ENCODE data around the gene CMKLR1. TPM values are rescaled to one million over a fixed set of nuclear protein-coding genes. Genes with fewer than 3 reads are reported as not detected.

The CMKLR1 gene
- polyA plus RNA-seq, 1 of the 3 experiments (the other 2 are of a cell fraction): 0.15 TPM

GRCh38 chr12:108378926-108379325 is 39.8 kb upstream of the CMKLR1 start:
- Histone ChIP-seq H3K9ac (no peak overlapping the region), H3F3A (replicated peaks; ENCODE audit: insufficient read depth) (no peaks in the 10 kb centered on the region), H3K4me3 (ENCODE audit: low read depth in 2 of 2, low read length in 1 of 2) (no peak overlapping the region), H4K20me1 (ENCODE audit: insufficient read depth) (no peaks in the 10 kb centered on the region), H2AFZ (ENCODE audit: low read depth) (no peak overlapping the region), H3K79me2 (ENCODE audit: insufficient read depth) (no peaks in the 10 kb centered on the region), H3K9me2 (no peaks in the 10 kb centered on the region), H3K4me2 (no peak overlapping the region), H3K27ac (ENCODE audit: low read depth in 2 of 2, low read length in 1 of 2) (no peak overlapping the region), H3K4me1 (ENCODE audit: control insufficient read depth in 1 of 2, insufficient read depth in 2 of 2, low read depth in 1 of 2, low read length in 1 of 2) (peaks cover 0 to 18% of the 10 kb centered on the region in 2 experiments; a peak in 2 of 4 replicates), H3K9me3 (no peaks in the 10 kb centered on the region), H3K36me3 (replicated peaks in 1 of 2; ENCODE audit: control insufficient read depth in 1 of 2, insufficient read depth in 2 of 2, low read length in 1 of 2) (no peaks in the 10 kb centered on the region), H3K27me3 (ENCODE audit: insufficient read depth) (no peaks in the 10 kb centered on the region)
- TF ChIP-seq ELF1 (IDR thresholded peaks at IDR 0.05) (no peak), FOXM1 (IDR thresholded peaks at IDR 0.05; ENCODE audit: low read depth) (no peak), MXI1 (IDR thresholded peaks at IDR 0.05; ENCODE audit: low read depth, low read length) (no peak)
- TF ChIP-seq, protein P1, sequence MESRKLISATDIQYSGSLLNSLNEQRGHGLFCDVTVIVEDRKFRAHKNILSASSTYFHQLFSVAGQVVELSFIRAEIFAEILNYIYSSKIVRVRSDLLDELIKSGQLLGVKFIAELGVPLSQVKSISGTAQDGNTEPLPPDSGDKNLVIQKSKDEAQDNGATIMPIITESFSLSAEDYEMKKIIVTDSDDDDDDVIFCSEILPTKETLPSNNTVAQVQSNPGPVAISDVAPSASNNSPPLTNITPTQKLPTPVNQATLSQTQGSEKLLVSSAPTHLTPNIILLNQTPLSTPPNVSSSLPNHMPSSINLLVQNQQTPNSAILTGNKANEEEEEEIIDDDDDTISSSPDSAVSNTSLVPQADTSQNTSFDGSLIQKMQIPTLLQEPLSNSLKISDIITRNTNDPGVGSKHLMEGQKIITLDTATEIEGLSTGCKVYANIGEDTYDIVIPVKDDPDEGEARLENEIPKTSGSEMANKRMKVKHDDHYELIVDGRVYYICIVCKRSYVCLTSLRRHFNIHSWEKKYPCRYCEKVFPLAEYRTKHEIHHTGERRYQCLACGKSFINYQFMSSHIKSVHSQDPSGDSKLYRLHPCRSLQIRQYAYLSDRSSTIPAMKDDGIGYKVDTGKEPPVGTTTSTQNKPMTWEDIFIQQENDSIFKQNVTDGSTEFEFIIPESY (IDR thresholded peaks at IDR 0.05; ENCODE audit: borderline replicate concordance, low read depth): no peak
- TF ChIP-seq, protein P2, sequence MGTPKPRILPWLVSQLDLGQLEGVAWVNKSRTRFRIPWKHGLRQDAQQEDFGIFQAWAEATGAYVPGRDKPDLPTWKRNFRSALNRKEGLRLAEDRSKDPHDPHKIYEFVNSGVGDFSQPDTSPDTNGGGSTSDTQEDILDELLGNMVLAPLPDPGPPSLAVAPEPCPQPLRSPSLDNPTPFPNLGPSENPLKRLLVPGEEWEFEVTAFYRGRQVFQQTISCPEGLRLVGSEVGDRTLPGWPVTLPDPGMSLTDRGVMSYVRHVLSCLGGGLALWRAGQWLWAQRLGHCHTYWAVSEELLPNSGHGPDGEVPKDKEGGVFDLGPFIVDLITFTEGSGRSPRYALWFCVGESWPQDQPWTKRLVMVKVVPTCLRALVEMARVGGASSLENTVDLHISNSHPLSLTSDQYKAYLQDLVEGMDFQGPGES (IDR thresholded peaks at IDR 0.05; ENCODE audit: low read depth, low read length): no peak
- 65% methylated on average over 3 of the region's 3 CpGs for WGBS (ENCODE audit: low lambda C conversion rate)
- ChIA-PET POLR2A (interaction anchor here (0.6 kb wide), 1 partner anchor 69 kb away, joined by 3 read pairs; no protein-coding TSS in a partner anchor), CTCF (no interaction called here)
- no peak for DNase-seq

DNA sequence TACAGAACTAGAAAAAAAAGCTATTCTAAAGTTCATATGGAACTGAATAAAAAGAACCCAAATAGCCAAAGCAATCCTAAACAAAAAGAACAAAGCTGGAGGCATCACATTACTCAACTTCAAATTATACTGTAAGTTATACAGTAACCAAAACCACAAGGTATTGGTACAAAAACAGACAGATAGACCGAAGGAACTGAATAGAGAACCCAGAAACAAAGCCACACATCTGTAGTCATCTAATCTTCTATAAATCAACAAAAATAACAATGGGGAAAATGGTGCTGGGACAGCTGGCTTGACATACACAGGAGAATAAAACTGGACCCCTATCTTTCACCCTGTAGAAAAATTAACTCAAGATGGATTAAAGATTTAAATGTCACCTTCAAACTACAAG is 38.1 kb upstream of the CMKLR1 start:
- no peaks in the 10 kb centered on the region for H3K27me3 ChIP-seq (ENCODE audit: insufficient read depth)
- no peak overlapping the region for H3K4me3 ChIP-seq (ENCODE audit: low read depth in 2 of 2, low read length in 1 of 2)
- no peak overlapping the region for H3K9ac ChIP-seq
- no peaks in the 10 kb centered on the region for H3K9me2 ChIP-seq
- no peaks in the 10 kb centered on the region for H3F3A ChIP-seq (replicated peaks; ENCODE audit: insufficient read depth)
- 0% methylated on average over 1 of the region's 1 CpG for WGBS (ENCODE audit: low lambda C conversion rate)
- POLR2A ChIA-PET: no interaction called here
- no peak overlapping the region for H2AFZ ChIP-seq (ENCODE audit: low read depth)
- H3K9me3 ChIP-seq: no peaks in the 10 kb centered on the region
- no peaks in the 10 kb centered on the region for H3K79me2 ChIP-seq (ENCODE audit: insufficient read depth)
- CTCF ChIA-PET: no interaction called here
- H3K4me1 ChIP-seq (ENCODE audit: control insufficient read depth in 1 of 2, insufficient read depth in 2 of 2, low read depth in 1 of 2, low read length in 1 of 2): peaks cover 0 to 15% of the 10 kb centered on the region in 2 experiments; a peak in 2 of 4 replicates
- TF ChIP-seq RXRA (IDR thresholded peaks at IDR 0.05; ENCODE audit: borderline replicate concordance, low read depth) (no peak), PBX3 (IDR thresholded peaks at IDR 0.05) (no peak), SIN3A (IDR thresholded peaks at IDR 0.05; ENCODE audit: borderline replicate concordance, low read depth, low read length) (no peak)
- no peaks in the 10 kb centered on the region for H4K20me1 ChIP-seq (ENCODE audit: insufficient read depth)
- DNase-seq: no peak
- H3K4me2 ChIP-seq: no peak overlapping the region
- H3K27ac ChIP-seq (ENCODE audit: low read depth in 2 of 2, low read length in 1 of 2): no peak overlapping the region
- no peaks in the 10 kb centered on the region for H3K36me3 ChIP-seq (replicated peaks in 1 of 2; ENCODE audit: control insufficient read depth in 1 of 2, insufficient read depth in 2 of 2, low read length in 1 of 2)

Measured in SK-N-SH (cell line).